ENCODE data around the gene KLK3. TPM values are rescaled to one million over a fixed set of nuclear protein-coding genes. Genes with fewer than 3 reads are reported as not detected.
A peak's percentile ranks its signal among the peaks of the same experiment; 100 is the strongest.

The KLK3 gene
- total and polyA plus RNA-seq, 8 donors = 46.9 to 134 TPM; not detected in 6

GRCh38 chr19:50850738-50851137, 4.0 kb upstream of the KLK3 start:
- Histone ChIP-seq H3K4me1 (no peaks in the 10 kb centered on the region), H3K27ac (no peak overlapping the region), H3K27me3 (peaks cover 0 to 65% (median 15%) of the 10 kb centered on the region in 3 donors), H3K36me3 (no peaks in the 10 kb centered on the region), H3K4me3 (no peak overlapping the region), H3K9me3 (no peaks in the 10 kb centered on the region)
- no peak for TF ChIP-seq CTCF (IDR thresholded peaks at IDR 0.05)
- TF ChIP-seq EP300 (IDR thresholded peaks at IDR 0.05) = no peak
- TF ChIP-seq POLR2AphosphoS5 (IDR thresholded peaks at IDR 0.05) = no peak
- no peak for TF ChIP-seq POLR2A (IDR thresholded peaks at IDR 0.05)
- 34 to 50% (median 46%) methylated on average over 3 of the region's 3 CpGs for WGBS, 5 donors
- no peak for DNase-seq
- intact Hi-C loops (cut with DNase I; ENCODE audit: low total_unique reads) = no loop called here

- peaks cover 0 to 71% (median 15%) of the 10 kb centered on the region in 3 donors for H3K27me3 ChIP-seq
- H3K4me1 ChIP-seq = no peaks in the 10 kb centered on the region
- no peak for DNase-seq
- H3K36me3 ChIP-seq = no peaks in the 10 kb centered on the region
- no peak overlapping the region for H3K4me3 ChIP-seq
- no peaks in the 10 kb centered on the region for H3K9me3 ChIP-seq
- TF ChIP-seq POLR2AphosphoS5 (IDR thresholded peaks at IDR 0.05) (no peak), POLR2A (IDR thresholded peaks at IDR 0.05) (no peak)
- H3K27ac ChIP-seq = no peak overlapping the region
- 47 to 73% (median 69%) methylated on average over 3 to 4 of the region's 4 CpGs for WGBS, 5 donors
- intact Hi-C loops (cut with DNase I; ENCODE audit: low total_unique reads) = no loop called here
Measured at GRCh38 chr19:50851620-50852019, 3.1 kb upstream of the KLK3 start.

GRCh38 chr19:50857366-50857765, 2.7 kb downstream of the KLK3 start:
- 61 to 75% (median 66%) methylated on average over 6 of the region's 6 CpGs for WGBS, 5 donors
- no peak for TF ChIP-seq EP300 (IDR thresholded peaks at IDR 0.05)
- no peak for TF ChIP-seq POLR2A (IDR thresholded peaks at IDR 0.05)
- TF ChIP-seq POLR2AphosphoS5 (IDR thresholded peaks at IDR 0.05) = no peak
- TF ChIP-seq CTCF (IDR thresholded peaks at IDR 0.05) = no peak
- intact Hi-C loops (cut with DNase I; ENCODE audit: low total_unique reads) = no loop called here
- Histone ChIP-seq H3K9me3 (no peaks in the 10 kb centered on the region), H3K27ac (no peak overlapping the region), H3K4me1 (no peaks in the 10 kb centered on the region), H3K4me3 (no peak overlapping the region), H3K27me3 (peaks cover 0 to 78% (median 16%) of the 10 kb centered on the region in 3 donors), H3K36me3 (no peaks in the 10 kb centered on the region)
- no peak for DNase-seq

- Histone ChIP-seq H3K4me1 (no peaks in the 10 kb centered on the region), H3K36me3 (no peaks in the 10 kb centered on the region), H3K27ac (no peak overlapping the region), H3K27me3 (peaks cover 0 to 81% (median 11%) of the 10 kb centered on the region in 3 donors), H3K4me3 (no peak overlapping the region), H3K9me3 (no peaks in the 10 kb centered on the region)
- WGBS, 5 donors = 3 to 8% (median 8%) methylated on average over 6 to 7 of the region's 7 CpGs
- peak in 1 of 2 donors; percentile 65 for DNase-seq
- TF ChIP-seq POLR2A (IDR thresholded peaks at IDR 0.05) (no peak), EP300 (IDR thresholded peaks at IDR 0.05) (no peak), POLR2AphosphoS5 (IDR thresholded peaks at IDR 0.05) (no peak), CTCF (IDR thresholded peaks at IDR 0.05) (no peak)
- intact Hi-C loops (cut with DNase I; ENCODE audit: low total_unique reads) = no loop called here
Measured at GRCh38 chr19:50858886-50859285, 4.2 kb downstream of the KLK3 start.

- H3K9me3 ChIP-seq = no peaks in the 10 kb centered on the region
- WGBS, 5 donors = 82 to 93% (median 91%) methylated on average over 4 of the region's 4 CpGs
- intact Hi-C loops (cut with DNase I; ENCODE audit: low total_unique reads) = no loop called here
- peaks cover 0 to 80% (median 11%) of the 10 kb centered on the region in 3 donors for H3K27me3 ChIP-seq
- no peak overlapping the region for H3K4me3 ChIP-seq
- no peak for DNase-seq
- TF ChIP-seq POLR2A (IDR thresholded peaks at IDR 0.05) (no peak), POLR2AphosphoS5 (IDR thresholded peaks at IDR 0.05) (no peak), CTCF (IDR thresholded peaks at IDR 0.05) (no peak), EP300 (IDR thresholded peaks at IDR 0.05) (no peak)
- H3K36me3 ChIP-seq = no peaks in the 10 kb centered on the region
- H3K4me1 ChIP-seq = no peaks in the 10 kb centered on the region
- no peak overlapping the region for H3K27ac ChIP-seq
Measured at GRCh38 chr19:50859849-50860248, 5.1 kb downstream of the KLK3 start.
